ENCODE data around the gene ARF1. TPM values are rescaled to one million over a fixed set of nuclear protein-coding genes. Genes with fewer than 3 reads are reported as not detected.
A peak's percentile ranks its signal among the peaks of the same experiment; 100 is the strongest.

Gene ARF1
- total and polyA plus RNA-seq, 7 donors, result 176 to 612 (median 295) TPM

GRCh38 chr1:228062812-228063211, 19.7 kb upstream of the ARF1 start:
- Histone ChIP-seq H3K4me3 (no peak overlapping the region), H3K36me3 (ENCODE audit: insufficient read depth in 1 of 2, low read depth in 1 of 2) (no peaks in the 10 kb centered on the region), H3K27me3 (ENCODE audit: insufficient read depth in 3 of 3, low read length in 2 of 3) (peaks cover 0 to 95% (median 43%) of the 10 kb centered on the region in 3 donors), H3K4me1 (peaks cover 6% of the 10 kb centered on the region), H3K9me3 (no peaks in the 10 kb centered on the region), H3K27ac (no peak overlapping the region)
- TF ChIP-seq CTCF (IDR thresholded peaks at IDR 0.05), result no peak
- DNase-seq (peak in 1 of 2 donors; percentile 29), ATAC-seq (no peak)
- WGBS, 3 donors, result 57 to 70% (median 63%) methylated on average over 4 of the region's 4 CpGs
- intact Hi-C loops (cut with DNase I), result no loop called here

- no peak for TF ChIP-seq CTCF (IDR thresholded peaks at IDR 0.05)
- no peak for ATAC-seq
- Histone ChIP-seq H3K36me3 (ENCODE audit: insufficient read depth in 1 of 2, low read depth in 1 of 2) (no peaks in the 10 kb centered on the region), H3K27ac (no peak overlapping the region), H3K9me3 (no peaks in the 10 kb centered on the region), H3K4me1 (peaks cover 6% of the 10 kb centered on the region), H3K4me3 (no peak overlapping the region), H3K27me3 (ENCODE audit: insufficient read depth in 3 of 3, low read length in 2 of 3) (peaks cover 0 to 88% (median 39%) of the 10 kb centered on the region in 3 donors)
- intact Hi-C loops (cut with DNase I), result no loop called here
- 78 to 87% (median 81%) methylated on average over 15 of the region's 15 CpGs for WGBS, 3 donors
- peak in 1 of 2 donors; percentile 30 for DNase-seq
These were observed 19.0 kb upstream of the ARF1 start for GRCh38 chr1:228063251-228064191.

GRCh38 chr1:228064296-228064695, 18.2 kb upstream of the ARF1 start:
- Histone ChIP-seq H3K27ac (no peak overlapping the region), H3K4me1 (peaks cover 6% of the 10 kb centered on the region), H3K27me3 (ENCODE audit: insufficient read depth in 3 of 3, low read length in 2 of 3) (peaks cover 0 to 80% (median 31%) of the 10 kb centered on the region in 3 donors), H3K9me3 (no peaks in the 10 kb centered on the region), H3K4me3 (no peak overlapping the region), H3K36me3 (ENCODE audit: insufficient read depth in 1 of 2, low read depth in 1 of 2) (no peaks in the 10 kb centered on the region)
- peak in 1 of 2 donors; percentile 26 for DNase-seq
- TF ChIP-seq CTCF (IDR thresholded peaks at IDR 0.05), result no peak
- 43 to 57% (median 50%) methylated on average over 6 to 8 of the region's 8 CpGs for WGBS, 3 donors
- intact Hi-C loops (cut with DNase I), result no loop called here
- ATAC-seq, result no peak

GRCh38 chr1:228064741-228065542, 17.6 kb upstream of the ARF1 start:
- 56 to 69% (median 66%) methylated on average over 15 of the region's 15 CpGs for WGBS, 3 donors
- H3K4me1 ChIP-seq, result peaks cover 6% of the 10 kb centered on the region
- H3K4me3 ChIP-seq, result no peak overlapping the region
- ATAC-seq, result no peak
- no peak overlapping the region for H3K27ac ChIP-seq
- DNase-seq, result peak in 1 of 2 donors; percentile 42
- peaks cover 0 to 74% (median 27%) of the 10 kb centered on the region in 3 donors for H3K27me3 ChIP-seq (ENCODE audit: insufficient read depth in 3 of 3, low read length in 2 of 3)
- H3K36me3 ChIP-seq (ENCODE audit: insufficient read depth in 1 of 2, low read depth in 1 of 2), result no peaks in the 10 kb centered on the region
- H3K9me3 ChIP-seq, result no peaks in the 10 kb centered on the region
- intact Hi-C loops (cut with DNase I), result no loop called here
- TF ChIP-seq CTCF (IDR thresholded peaks at IDR 0.05), result no peak
